Posterior vena cava (tissue), 2 donors: ENCODE data around the gene GIMAP5. TPM values are rescaled to one million over a fixed set of nuclear protein-coding genes. Genes with fewer than 3 reads are reported as not detected.

Experiments
- DNase-seq: peaks from one replicate; pipeline ENCODE4 v3.0.0-alpha.2; 2020; ENCODE audit warnings: low spot score
- intact Hi-C, 2 donors: fragments of 100-400 bp; cut with DNase I; formaldehyde crosslinking; loops; one replicate each; pipeline versions ENCODE4 v1.14.1 to v1.14.2; 2022 to 2023
- total RNA-seq, 2 donors: library from RNA; stranded (reverse); fragmentation: NEBNext Ultra II Directional; extraction: Animal tissue kit (Norgen Biotek cat#: 25700); gene quantifications; one replicate each; pipeline ENCODE4 v1.2.1, GENCODE V29; 2021
- donor health status: DM: yes; HTN: yes; CAD: no.
- donor health status: DM: yes; HTN: yes; CAD: no.

The GIMAP5 gene
- total RNA-seq, 2 donors from 2014 or later: 13.8 to 17.4 TPM

DNA sequence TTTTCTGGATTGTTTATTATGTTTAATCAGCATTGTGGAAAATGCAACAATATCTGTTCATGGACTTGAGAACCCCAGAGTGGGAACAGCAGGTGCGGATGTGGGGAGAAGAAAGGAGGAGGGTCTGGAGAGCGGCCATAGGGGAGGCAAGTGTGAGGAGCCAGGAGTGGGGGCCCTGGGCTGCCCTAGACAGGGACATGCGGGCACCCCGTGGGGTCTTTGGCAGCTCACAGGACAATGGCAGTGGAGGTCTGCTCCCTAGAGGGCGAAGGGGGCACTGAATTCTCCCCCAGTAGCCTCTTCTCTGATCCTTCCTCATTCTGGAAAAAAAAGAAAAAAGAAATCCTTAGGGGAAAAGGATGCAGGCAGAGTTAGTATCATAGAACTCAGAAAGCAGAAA lies 54.1 kb downstream of the GIMAP5 start:
- intact Hi-C loops: no loop called here
- no peak for DNase-seq

DNA sequence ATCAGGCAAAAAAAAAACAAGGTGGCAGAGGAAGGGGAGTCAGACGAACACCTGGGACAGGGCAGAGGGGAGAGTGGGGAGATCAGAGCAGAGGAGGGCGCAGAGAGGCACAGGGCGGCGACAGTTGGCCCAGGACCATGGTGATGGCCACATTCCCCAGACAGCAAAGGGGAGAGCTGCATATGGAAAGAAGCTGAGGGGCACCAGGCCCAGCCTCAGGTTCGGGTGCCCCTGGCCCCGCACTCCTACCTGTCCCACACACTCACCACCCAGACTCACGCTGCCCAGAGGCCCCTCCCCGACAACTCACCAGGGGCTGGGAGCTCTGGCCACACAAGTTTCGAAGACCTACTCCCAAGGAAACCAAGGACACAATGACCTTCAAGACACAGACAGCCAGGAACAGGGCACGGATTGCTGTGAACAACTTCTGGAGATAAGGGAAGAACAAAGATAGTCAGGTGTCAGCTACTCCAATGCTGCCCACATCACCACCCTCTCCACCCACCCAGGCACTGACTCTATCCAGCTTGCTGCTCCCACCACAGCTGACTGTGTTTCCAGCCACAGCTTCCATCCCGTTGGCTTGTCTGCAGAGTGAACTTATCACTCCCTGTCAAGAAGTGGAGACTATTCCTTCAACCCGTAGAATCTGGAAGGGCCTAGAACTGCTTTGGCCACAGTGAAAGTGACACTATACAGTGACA lies 54.7 kb downstream of the GIMAP5 start:
- peak; percentile 34 for DNase-seq
- intact Hi-C loops: no loop called here

Other genes starting within 250 kb of the GIMAP5 start
- 10 to 100 TPM; 23.5 to 23.8 TPM for gene GIMAP7, start 222.5 kb upstream of the GIMAP5 start, total RNA-seq
- gene GIMAP4, start 170.0 kb upstream of the GIMAP5 start, total RNA-seq: 10 to 100 TPM; 30.1 to 40.4 TPM
- gene GIMAP6, start 105.0 kb upstream of the GIMAP5 start, total RNA-seq: 10 to 100 TPM; 24.5 to 33.3 TPM
- gene GIMAP2, start 51.7 kb upstream of the GIMAP5 start, total RNA-seq: 10 to 100 TPM in 1 of 2 donors, 1 to 10 TPM in 1; 8.3 to 12.2 TPM
- gene GIMAP1, start 20.8 kb upstream of the GIMAP5 start, total RNA-seq: 1 to 10 TPM; 3.3 to 5.4 TPM
- gene TMEM176B, start 62.9 kb downstream of the GIMAP5 start, total RNA-seq: 100 to 1,000 TPM in 1 of 2 donors, 10 to 100 TPM in 1; 65.3 to 110 TPM
- gene TMEM176A, start 63.4 kb downstream of the GIMAP5 start, total RNA-seq: 10 to 100 TPM; 47.2 to 70.7 TPM
- under 1 TPM in 1 of 2 donors, not detected in 1; 0.46 TPM for gene AOC1, start 115.1 kb downstream of the GIMAP5 start, total RNA-seq
- gene KCNH2, start 240.9 kb downstream of the GIMAP5 start, total RNA-seq: 10 to 100 TPM; 27.3 to 37.3 TPM